Natural killer cell treated with Interleukin-12 subunit alpha and Interleukin-12 subunit beta and Interleukin-15 and Interleukin-18, amount 100 ng/mL, for 72 hours (primary cell): ENCODE results near the gene CHST4. TPM values are rescaled to one million over a fixed set of nuclear protein-coding genes. Genes with fewer than 3 reads are reported as not detected.
"Not testable (repeated sequence)": the region's sequence is repeated elsewhere in the genome, so short reads cannot be mapped to it uniquely, and the experiment has no call there.

Source experiments
- ATAC-seq, 2 donors: fragments of 150-1000 bp; cut with Tn5 transposase in 1 of 2; sonication (Bioruptor Pico), chemical (Tn5 transposase) in 1 of 2; 2 replicates each; pipeline ENCODE4 v1.10.0; 2021
- DNase-seq: peaks from one replicate; pipeline ENCODE4 v3.0.0; 2022; ENCODE audit warnings: low spot score
- H3K27ac Mint-ChIP-seq, 2 donors: 1 replicate in 1 of 2; 2 replicates in 1 of 2; pipeline ENCODE4 v1.8.0; 2022; ENCODE audit warnings: mixed read lengths in 2 of 2, mild to moderate bottlenecking in 1 of 2, moderate library complexity in 1 of 2
- H3K27me3 Mint-ChIP-seq, 2 donors: 1 replicate in 1 of 2; 2 replicates in 1 of 2; pipeline ENCODE4 v1.8.0; 2022; ENCODE audit warnings: mixed read lengths in 2 of 2
- H3K36me3 Mint-ChIP-seq: one replicate; pipeline ENCODE4 v1.8.0; 2022; ENCODE audit warnings: mixed read lengths
- H3K4me1 Mint-ChIP-seq, 2 donors: 1 replicate in 1 of 2; 2 replicates in 1 of 2; pipeline ENCODE4 v1.8.0; 2022; ENCODE audit warnings: low read depth in 2 of 2, mixed read lengths in 2 of 2, mild to moderate bottlenecking in 1 of 2
- H3K4me3 Mint-ChIP-seq: one replicate; pipeline ENCODE4 v1.8.0; 2022; ENCODE audit warnings: mixed read lengths
- H3K9me3 Mint-ChIP-seq: 2 replicates; pipeline ENCODE4 v1.8.0; 2022; ENCODE audit warnings: mixed read lengths
- total RNA-seq, 2 donors: library from RNA; stranded (reverse); gene quantifications; one replicate each; pipeline ENCODE4 v1.2.3, GENCODE V29; 2022

CHST4 gene
- total RNA-seq, 2 donors from 2014 or later, result not detected

GRCh38 chr16:71537643-71538042 is 11.4 kb downstream of the CHST4 start:
- Mint-ChIP-seq H3K27ac (no peak overlapping the region), H3K4me3 (no peak overlapping the region), H3K4me1 (peaks cover 4% of the 10 kb centered on the region in 2 donors), H3K36me3 (no peaks in the 10 kb centered on the region), H3K9me3 (no peaks in the 10 kb centered on the region), H3K27me3 (peaks cover 6 to 8% of the 10 kb centered on the region in 2 donors)
- ATAC-seq (peak; percentile 41), DNase-seq (no peak)

DNA sequence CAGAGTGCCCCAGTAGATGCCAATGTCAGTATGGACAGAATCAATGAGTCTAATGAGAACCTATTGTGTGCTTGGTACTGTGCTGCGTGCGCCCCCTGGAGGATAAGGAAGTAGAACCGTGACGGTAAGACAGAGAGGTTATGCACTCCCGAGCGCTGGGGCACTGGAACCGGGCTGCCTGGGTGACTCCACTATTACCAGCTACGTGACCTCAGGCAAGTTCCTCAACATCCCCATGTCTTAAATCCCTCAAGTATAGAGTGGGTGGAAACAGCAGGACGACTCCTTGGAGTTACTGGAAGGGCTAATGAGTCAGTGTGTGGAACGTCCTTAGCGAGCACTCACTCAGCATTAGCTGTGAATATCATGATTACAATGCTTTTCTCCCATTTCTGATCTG is 16.2 kb downstream of the CHST4 start:
- no peaks in the 10 kb centered on the region for H3K36me3 Mint-ChIP-seq
- H3K27me3 Mint-ChIP-seq, result peaks cover 6 to 8% of the 10 kb centered on the region in 2 donors
- ATAC-seq, result peak; percentile 72 to 79
- H3K27ac Mint-ChIP-seq, result no peak overlapping the region
- peak; percentile 70 for DNase-seq
- no peak overlapping the region for H3K4me3 Mint-ChIP-seq
- no peaks in the 10 kb centered on the region for H3K9me3 Mint-ChIP-seq
- peaks cover 4% of the 10 kb centered on the region in 2 donors for H3K4me1 Mint-ChIP-seq

DNA sequence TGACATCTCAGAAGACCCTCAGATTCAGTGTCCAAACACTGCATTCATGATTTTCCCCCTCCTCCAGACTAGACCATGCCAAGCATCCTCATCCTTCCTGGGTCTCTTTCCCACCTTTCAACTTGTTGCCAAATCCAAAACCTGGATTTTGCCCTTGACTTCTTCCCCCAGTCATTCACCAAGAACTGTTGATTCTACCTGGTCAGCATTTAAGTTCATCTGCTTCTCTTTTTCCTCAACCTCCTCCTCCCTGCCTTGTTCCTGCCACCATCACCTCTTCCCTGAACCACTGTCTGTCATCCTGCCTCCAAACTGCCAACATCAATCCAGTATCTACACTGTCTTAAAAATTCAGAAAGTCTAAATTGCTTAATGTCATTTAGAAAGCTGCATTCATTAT is 20.9 kb downstream of the CHST4 start:
- H3K36me3 Mint-ChIP-seq, result no peaks in the 10 kb centered on the region
- H3K9me3 Mint-ChIP-seq, result no peaks in the 10 kb centered on the region
- peaks cover 3 to 4% of the 10 kb centered on the region in 2 donors for H3K4me1 Mint-ChIP-seq
- peaks cover 14 to 21% of the 10 kb centered on the region in 2 donors for H3K27me3 Mint-ChIP-seq
- no peak overlapping the region for H3K4me3 Mint-ChIP-seq
- H3K27ac Mint-ChIP-seq, result no peak overlapping the region
- ATAC-seq (no peak), DNase-seq (no peak)

GRCh38 chr16:71552698-71553503 is 26.7 kb downstream of the CHST4 start:
- Mint-ChIP-seq H3K4me1 (no peaks in the 10 kb centered on the region), H3K4me3 (no peak overlapping the region), H3K27me3 (peaks cover 27% of the 10 kb centered on the region in 2 donors), H3K9me3 (no peaks in the 10 kb centered on the region), H3K27ac (no peak overlapping the region), H3K36me3 (no peaks in the 10 kb centered on the region)
- ATAC-seq (no peak), DNase-seq (no peak)

- H3K4me1 Mint-ChIP-seq, result no peaks in the 10 kb centered on the region
- no peak for DNase-seq
- H3K4me3 Mint-ChIP-seq, result no peak overlapping the region
- no peak for ATAC-seq
- no peaks in the 10 kb centered on the region for H3K36me3 Mint-ChIP-seq
- peaks cover 25 to 32% of the 10 kb centered on the region in 2 donors for H3K27me3 Mint-ChIP-seq
- H3K9me3 Mint-ChIP-seq, result no peaks in the 10 kb centered on the region
- no peak overlapping the region for H3K27ac Mint-ChIP-seq
Measured at GRCh38 chr16:71555230-71555891, 29.1 kb downstream of the CHST4 start.

- Mint-ChIP-seq H3K27ac (no peak overlapping the region), H3K27me3 (peaks cover 16 to 30% of the 10 kb centered on the region in 2 donors), H3K36me3 (peaks cover 4% of the 10 kb centered on the region), H3K9me3 (peaks cover 4% of the 10 kb centered on the region), H3K4me1 (no peaks in the 10 kb centered on the region), H3K4me3 (no peak overlapping the region)
- DNase-seq (no peak), ATAC-seq (no peak)
Measured at GRCh38 chr16:71557299-71557698, 31.1 kb downstream of the CHST4 start.

DNA sequence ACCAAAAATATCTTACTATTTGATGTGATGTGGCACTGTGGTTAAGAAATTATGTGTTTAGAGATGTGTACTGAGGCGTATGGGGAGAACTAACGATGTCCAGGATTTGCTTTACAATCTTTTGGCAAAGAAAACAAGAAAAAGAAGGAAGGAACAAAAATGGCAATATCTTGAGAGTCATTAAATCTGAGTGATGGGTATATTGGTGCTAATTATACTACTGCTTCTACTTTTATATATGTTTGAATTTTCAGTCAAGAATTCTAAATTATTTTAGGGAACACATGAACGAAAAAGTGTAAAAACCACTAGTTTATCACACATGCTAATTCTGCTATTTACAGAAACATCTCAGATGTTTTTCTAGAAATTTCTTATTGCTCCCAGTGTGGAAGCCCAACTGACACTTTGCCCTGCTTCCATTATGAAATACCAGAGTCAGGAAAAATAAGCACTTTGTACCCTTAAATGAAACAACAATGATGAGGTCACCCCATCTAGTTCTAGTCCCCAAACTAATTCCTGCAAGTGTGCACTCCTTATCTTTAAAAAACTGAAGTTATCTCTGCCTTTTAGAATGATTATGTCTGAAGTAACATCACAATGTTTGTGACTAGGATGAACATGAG is 31.8 kb downstream of the CHST4 start:
- ATAC-seq (no peak), DNase-seq (no peak)
- H3K27me3 Mint-ChIP-seq, result peaks cover 8 to 24% of the 10 kb centered on the region in 2 donors
- H3K27ac Mint-ChIP-seq, result no peak overlapping the region
- peaks cover 4% of the 10 kb centered on the region for H3K9me3 Mint-ChIP-seq
- no peak overlapping the region for H3K4me3 Mint-ChIP-seq
- H3K36me3 Mint-ChIP-seq, result peaks cover 4% of the 10 kb centered on the region
- no peaks in the 10 kb centered on the region for H3K4me1 Mint-ChIP-seq

- peaks cover 4% of the 10 kb centered on the region for H3K36me3 Mint-ChIP-seq
- H3K4me3 Mint-ChIP-seq, result no peak overlapping the region
- H3K4me1 Mint-ChIP-seq, result peaks cover 9 to 10% of the 10 kb centered on the region in 2 donors
- H3K9me3 Mint-ChIP-seq, result peaks cover 4% of the 10 kb centered on the region
- H3K27ac Mint-ChIP-seq, result no peak overlapping the region
- ATAC-seq (no peak), DNase-seq (no peak)
- peaks cover 7 to 24% of the 10 kb centered on the region in 2 donors for H3K27me3 Mint-ChIP-seq
Measured at GRCh38 chr16:71559855-71560254, 33.6 kb downstream of the CHST4 start.

- not testable (repeated sequence) for DNase-seq, H3K36me3 Mint-ChIP-seq, H3K9me3 Mint-ChIP-seq, H3K27ac Mint-ChIP-seq, ATAC-seq, H3K4me3 Mint-ChIP-seq
- Mint-ChIP-seq H3K27me3 (peaks cover 7 to 16% of the 10 kb centered on the region in 2 donors), H3K4me1 (peaks cover 21% of the 10 kb centered on the region in 2 donors)
Measured at GRCh38 chr16:71561886-71562285, 35.7 kb downstream of the CHST4 start.

- no peak for ATAC-seq
Measured at GRCh38 chr16:71562552-71562951, 36.3 kb downstream of the CHST4 start.

GRCh38 chr16:71564335-71564967 is 38.2 kb downstream of the CHST4 start:
- H3K36me3 Mint-ChIP-seq, result peaks cover 4% of the 10 kb centered on the region
- no peak for ATAC-seq
- H3K9me3 Mint-ChIP-seq, result peaks cover 4% of the 10 kb centered on the region

More at GRCh38 chr16:71562552-71562951, 36.3 kb downstream of the CHST4 start:
- peaks cover 4% of the 10 kb centered on the region for H3K9me3 Mint-ChIP-seq
- H3K4me3 Mint-ChIP-seq, result no peak overlapping the region
- DNase-seq, result no peak
- peaks cover 21% of the 10 kb centered on the region in 2 donors for H3K4me1 Mint-ChIP-seq
- peaks cover 7 to 16% of the 10 kb centered on the region in 2 donors for H3K27me3 Mint-ChIP-seq
- no peak overlapping the region for H3K27ac Mint-ChIP-seq
- H3K36me3 Mint-ChIP-seq, result peaks cover 4% of the 10 kb centered on the region

GRCh38 chr16:71565812-71566700 is 39.8 kb downstream of the CHST4 start:
- DNase-seq (no peak), ATAC-seq (no peak)
- H3K4me3 Mint-ChIP-seq, result peak overlapping the region; percentile 90
- H3K36me3 Mint-ChIP-seq, result peaks cover 4% of the 10 kb centered on the region
- peaks cover 0 to 6% of the 10 kb centered on the region in 2 donors for H3K27me3 Mint-ChIP-seq
- H3K9me3 Mint-ChIP-seq, result peaks cover 4% of the 10 kb centered on the region
- H3K4me1 Mint-ChIP-seq, result peaks cover 21% of the 10 kb centered on the region in 2 donors
- peak overlapping the region; percentile 91 to 92 for H3K27ac Mint-ChIP-seq

More at GRCh38 chr16:71564335-71564967, 38.2 kb downstream of the CHST4 start:
- DNase-seq, result no peak
- Mint-ChIP-seq H3K4me1 (peaks cover 21% of the 10 kb centered on the region in 2 donors), H3K27ac (peak overlapping the region; percentile 91 to 92), H3K4me3 (peak overlapping the region; percentile 90), H3K27me3 (peaks cover 0 to 6% of the 10 kb centered on the region in 2 donors)

DNA sequence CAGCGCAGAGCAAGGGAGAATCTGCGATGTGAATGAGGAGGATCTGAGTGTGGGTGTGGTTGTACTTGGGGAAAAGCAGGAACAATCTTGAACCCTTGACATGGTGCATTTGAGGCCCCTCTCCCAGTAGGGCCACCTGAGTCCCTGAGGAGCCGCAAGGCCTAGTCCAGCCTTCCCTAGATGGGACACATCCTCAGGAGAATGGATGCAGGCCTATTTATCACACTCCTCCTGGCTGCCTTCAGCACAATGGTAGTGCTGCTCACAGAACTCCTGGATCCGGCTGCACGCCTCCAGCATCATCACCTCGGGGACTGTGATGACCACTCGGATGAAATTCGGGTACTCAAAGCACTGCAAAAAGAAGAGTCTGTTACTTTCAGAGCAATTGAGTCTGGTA is 41.7 kb downstream of the CHST4 start:
- Mint-ChIP-seq H3K4me3 (no peak overlapping the region), H3K36me3 (no peaks in the 10 kb centered on the region), H3K27me3 (peaks cover 0 to 5% of the 10 kb centered on the region in 2 donors), H3K9me3 (no peaks in the 10 kb centered on the region), H3K27ac (no peak overlapping the region), H3K4me1 (peaks cover 21% of the 10 kb centered on the region in 2 donors)
- DNase-seq (no peak), ATAC-seq (no peak)
